ENCODE data around the gene CENATAC.
"Not testable (repeated sequence)": the region's sequence is repeated elsewhere in the genome, so short reads cannot be mapped to it uniquely, and the experiment has no call there.

Gene CENATAC

DNA sequence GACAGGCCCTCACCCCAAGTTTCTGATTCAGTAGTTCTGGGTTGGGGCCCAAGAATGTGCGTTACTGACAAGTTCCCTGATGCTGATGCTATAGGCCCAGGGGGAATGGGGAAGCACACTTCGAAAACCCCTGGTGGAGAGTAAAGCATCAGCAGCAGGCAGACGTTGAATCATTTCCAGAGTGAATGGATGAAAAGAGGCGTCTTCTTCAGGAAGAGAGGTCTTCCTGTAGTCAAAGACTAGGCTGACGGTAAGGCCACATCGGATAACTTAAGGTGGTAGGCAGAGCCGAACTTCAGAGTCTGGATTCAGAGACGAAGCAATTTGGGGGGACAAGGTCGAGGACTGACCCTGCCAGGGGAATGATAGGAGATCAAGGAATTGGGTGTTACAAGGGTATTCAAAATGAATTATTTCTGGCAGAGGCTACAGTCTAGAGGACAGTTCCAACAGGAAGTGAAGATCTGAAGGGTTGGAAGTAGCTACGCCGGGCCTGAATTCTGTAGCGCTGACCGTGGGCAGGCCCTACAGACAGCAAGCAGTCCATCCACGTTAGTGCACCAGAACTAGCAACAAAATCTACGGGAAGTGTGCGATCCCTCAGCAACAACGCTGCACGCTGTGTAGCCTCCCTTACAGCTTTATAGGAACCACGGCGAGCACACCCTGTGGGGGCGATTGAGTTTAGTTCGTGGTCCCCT, 862 bp upstream of the CENATAC start:
- no peak for DNase-seq (ENCODE audit: low read depth, low spot score)

DNA sequence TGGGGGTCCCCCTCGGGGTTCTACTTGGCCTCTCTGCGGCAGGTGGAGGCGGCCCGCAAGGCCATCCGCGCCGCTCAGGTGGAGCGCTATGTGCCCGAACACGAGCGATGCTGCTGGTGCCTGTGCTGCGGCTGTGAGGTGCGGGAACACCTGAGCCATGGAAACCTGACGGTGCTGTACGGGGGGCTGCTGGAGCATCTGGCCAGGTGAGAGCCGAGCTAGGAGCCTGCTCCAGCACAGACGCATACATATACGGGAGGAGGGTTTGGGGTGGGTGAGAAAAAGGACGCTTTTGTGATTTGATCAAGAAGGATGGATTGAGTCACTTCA, 415 bp downstream of the CENATAC start:
- DNase-seq (ENCODE audit: low read depth, low spot score), result no peak

DNA sequence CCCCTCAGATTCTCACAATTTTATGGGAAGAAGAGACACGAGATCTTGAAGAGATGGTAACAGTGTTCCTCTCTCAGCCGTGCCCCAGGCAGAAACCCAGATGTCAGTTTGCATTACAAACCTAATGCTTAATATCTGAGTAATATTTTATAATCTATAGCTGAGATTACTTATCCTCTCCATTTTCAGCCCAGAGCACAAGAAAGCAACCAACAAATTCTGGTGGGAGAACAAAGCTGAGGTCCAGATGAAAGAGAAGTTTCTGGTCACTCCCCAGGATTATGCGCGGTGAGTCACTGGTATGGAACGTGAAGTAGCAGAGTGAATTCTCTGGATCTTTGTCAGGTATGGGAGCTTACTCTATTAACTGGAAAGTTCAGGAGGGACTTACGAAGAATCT, 884 bp downstream of the CENATAC start:
- DNase-seq (ENCODE audit: low read depth, low spot score), result no peak

DNA sequence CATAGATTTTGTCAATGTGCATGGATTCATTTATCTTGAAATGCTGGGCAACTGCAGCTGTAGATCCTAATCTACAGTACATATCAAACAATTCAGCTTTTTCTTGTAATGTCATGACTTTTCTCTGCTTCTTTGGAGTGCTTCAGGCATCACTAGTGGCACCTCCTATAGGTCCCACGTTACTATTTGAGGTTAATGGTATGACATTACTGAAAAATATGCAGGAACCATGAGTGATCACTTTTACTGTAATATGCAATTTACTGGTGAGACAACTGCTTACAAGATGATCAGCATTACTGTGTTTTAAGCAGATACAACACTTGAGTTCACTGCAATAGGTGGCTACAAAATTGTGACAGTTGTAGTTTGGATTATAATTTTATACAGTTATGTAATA, 3.0 kb downstream of the CENATAC start:
- DNase-seq (ENCODE audit: low read depth, low spot score), result no peak

DNA sequence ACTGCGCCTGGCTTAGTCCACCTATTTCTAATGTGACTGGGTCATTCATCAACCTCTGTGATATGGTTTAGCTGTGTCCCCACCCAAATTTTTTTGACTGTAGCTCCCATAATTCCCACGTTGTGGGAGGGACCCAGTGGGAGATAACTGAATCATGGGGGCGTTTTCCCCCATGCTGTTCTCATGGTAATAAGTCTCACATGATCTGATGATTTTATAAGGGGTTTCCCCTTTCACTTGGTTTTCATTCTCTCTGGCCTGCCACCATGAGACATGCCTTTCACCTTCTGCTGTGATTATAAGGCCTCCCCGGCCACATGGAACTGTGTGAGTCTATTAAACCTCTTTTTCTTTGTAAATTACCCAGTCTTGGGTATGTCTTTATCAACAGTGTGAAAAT, 8.7 kb downstream of the CENATAC start:
- no peak for DNase-seq (ENCODE audit: low read depth, low spot score)

DNA sequence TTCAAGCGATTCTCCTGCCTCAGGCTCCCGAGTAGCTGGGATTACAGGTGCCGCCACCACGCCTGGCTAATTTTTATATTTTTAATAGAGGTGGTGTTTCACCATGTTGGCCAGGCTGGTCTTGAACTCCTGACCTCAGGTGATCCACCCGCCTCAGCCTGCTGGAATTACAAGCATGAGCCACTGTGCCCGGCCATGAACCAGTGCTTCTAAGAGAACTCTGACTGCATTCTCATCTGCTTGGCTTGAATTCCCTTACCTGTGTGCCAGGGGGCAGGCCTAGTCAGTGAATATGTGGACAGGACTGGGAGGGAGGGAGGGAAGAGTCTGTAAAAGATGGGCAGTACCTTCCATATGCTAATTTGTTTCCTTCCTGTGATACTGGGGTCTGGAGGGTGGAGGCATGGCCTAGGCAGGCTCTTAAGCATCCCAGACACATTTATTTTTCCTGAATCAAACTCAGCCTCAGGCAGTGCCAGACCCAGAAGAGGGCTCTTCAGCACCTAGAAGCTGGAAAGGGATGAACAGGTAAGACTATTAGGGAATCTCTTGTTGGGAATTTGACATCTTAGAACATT, 13.6 kb downstream of the CENATAC start:
- no peak for DNase-seq (ENCODE audit: low read depth, low spot score)

DNA sequence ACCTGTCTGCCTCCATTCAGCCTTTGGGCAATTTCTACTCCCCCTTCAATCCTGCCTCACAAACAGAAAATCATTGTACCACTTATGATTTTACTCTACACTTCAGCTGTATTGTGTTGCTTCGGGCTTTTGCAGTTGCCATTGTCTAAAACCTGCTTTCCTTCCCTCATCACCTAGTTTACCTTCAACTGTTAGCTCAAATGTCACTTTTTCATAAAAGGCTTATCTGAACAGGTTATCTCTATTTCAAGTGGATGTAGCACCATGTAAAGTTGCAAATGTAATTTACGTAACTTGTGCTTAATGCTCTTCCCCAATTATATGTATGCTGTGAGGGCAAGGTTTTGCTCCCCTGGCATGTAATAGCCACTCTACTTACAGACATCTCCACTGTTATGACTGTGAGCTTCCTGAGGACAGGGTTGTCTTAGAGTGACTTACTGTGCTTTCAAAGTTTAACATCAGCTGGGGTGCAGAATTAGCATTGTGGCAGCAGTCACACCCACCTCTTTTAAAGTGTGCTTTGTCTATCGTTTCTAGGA, 14.8 kb downstream of the CENATAC start:
- DNase-seq (ENCODE audit: low read depth, low spot score), result no peak

DNA sequence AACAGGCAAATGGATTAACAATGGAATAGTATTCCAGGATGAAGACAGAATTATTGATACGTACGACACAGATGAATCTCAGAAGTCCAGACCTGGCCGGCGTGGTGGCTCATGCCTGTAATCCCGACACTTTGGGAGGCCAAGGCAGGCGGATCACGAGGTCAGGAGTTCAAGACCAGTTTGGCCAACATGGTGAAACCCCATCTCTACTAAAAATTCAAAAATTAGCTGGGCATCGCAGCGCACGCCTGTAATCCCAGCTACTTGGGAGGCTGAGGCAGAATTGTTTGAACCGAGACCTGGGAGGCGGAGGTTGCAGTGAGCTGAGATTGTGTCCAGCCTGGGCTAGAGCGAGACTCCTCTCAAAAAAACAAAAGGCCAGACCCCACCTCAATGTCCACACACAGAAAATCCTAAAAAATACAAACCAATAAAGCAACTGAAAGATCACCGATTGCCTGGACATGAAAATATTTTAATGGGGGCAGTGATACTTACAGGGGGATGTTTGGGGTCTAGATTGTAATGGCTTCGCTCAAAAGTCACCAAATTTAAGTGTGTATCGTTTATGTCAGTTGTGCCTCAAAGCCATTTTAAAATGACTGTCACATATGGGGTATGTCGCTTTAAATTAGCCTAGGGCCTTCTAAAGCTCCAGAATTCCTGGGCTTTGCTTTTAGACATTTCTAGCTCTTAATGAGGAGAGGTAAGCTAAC, 16.4 kb downstream of the CENATAC start:
- no peak for DNase-seq (ENCODE audit: low read depth, low spot score)

DNA sequence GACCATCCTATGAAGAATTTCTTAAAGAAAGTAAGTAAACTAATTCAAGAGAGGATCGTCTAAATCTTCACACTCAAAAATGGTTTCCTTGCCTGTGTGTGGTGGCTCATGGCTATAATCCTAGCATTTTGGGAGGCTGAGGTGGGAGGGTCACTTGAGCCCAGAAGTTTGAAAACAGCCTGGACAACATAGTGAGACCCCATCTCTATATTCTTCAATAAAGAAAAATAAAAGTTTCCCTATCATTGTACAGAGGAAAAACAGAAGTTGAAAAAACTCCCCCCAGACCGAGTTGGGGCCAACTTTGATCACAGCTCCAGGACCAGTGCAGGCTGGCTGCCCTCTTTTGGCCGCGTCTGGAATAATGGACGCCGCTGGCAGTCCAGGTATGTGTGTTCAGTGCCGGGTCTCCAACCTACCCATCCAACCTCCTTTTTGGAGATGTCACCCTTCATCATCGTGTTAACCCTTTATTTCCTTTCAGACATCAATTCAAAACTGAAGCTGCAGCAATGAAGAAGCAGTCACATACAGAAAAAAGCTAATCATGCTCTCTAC, 17.2 kb downstream of the CENATAC start:
- DNase-seq (ENCODE audit: low read depth, low spot score), result no peak

DNA sequence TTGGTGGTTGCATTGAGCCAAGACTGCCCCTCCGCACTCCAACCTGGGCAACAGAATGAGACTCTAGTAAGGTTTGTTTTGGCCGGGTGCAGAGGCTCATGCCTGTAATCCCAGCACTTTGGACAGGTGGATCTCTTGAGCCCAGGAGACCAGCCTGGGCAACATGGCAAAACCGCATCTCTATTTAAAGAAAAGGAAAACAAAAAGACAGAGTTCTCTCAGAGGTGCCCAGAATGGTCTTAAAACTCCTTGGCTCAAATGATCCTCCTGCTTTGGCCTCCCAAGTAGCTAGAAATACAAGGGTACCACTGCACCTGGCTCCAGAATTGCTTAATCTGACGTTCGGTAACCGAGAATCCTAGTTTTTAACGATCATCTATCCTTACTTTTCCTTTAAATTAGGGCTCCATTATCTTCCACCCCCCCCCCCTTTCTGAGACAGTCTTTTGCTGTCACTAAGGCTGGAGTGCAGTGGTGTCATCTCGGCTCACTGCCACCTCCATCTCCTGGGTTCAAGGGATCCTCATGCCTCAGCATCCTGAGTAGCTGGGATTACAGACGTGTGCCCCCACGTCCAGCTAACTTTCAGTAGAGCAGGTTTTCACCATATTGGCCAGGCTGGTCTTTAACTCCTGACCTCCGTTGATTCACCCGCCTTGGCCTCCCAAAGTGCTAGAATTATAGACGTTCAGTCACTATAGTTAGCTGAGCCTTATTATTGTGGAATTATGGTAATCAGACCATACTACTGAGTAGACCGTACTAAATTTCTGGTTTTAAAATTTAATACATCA, 18.5 kb downstream of the CENATAC start:
- no peak for DNase-seq (ENCODE audit: low read depth, low spot score)

DNA sequence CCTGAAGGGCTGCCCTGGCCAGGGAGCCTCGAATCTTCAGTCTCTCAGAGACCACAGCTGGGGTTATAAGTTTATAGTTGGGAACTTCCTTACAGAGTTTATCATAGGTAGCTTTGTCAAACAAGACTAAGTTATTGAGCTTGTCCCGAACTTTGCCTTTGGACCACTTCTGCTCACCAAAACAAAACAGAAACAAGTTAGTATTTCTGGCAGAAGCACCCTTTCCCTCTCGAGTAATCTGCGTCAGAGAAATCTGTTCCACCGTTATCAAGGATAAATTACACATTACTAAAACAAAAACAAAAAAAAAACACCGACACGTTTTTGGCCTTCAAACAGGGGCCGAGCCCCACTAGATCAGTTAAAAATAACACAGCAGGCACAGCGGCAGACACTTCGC, 19.4 kb downstream of the CENATAC start:
- not testable (repeated sequence) for DNase-seq (ENCODE audit: low read depth, low spot score)

DNA sequence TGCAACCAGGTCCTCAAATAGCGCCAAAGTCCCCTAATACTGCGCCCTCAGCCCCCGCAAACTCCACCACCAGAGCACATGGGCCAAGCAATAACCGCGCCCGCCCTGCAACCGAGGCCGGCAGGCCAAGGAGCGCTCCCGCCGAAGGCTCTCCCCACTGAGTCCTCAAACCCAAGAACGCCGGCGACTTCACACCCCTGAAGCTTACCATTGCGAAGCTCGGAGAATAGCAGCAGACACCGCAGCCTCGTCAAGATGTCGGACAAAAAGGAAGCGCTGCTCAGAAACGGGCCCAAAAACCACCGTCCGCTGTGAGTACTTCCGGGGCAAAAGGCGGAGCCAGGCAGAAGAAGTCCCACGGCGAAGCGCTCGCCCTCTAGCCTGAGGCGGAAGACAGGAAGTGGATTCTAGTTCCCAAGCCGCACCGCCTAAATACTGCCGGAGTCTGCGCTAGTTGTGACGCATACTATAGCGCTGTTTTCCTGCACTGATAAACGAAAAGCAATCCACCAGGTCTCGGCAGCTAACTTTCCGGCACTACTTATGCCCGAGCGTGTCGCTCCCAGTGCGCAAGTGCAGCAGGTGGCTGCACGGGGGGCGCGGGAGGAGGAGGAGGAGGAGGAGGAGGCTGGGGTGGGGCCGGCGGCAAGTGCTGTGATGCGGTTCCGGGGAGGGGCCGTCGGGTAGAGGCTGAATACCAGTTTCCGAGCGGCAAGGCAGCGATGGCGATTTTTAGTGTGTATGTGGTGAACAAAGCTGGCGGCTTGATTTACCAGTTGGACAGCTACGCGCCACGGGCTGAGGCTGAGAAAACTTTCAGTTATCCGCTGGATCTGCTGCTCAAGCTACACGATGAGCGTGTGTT, 20.4 kb downstream of the CENATAC start, which contains the start of the genes RPS25 and TRAPPC4:
Gene RPS25 (minus strand): TSS at position 270 of the 865 bp plus-strand sequence. CDS start 59 bp downstream, at position 211.
Gene TRAPPC4 (plus strand): TSS at position 693 of the 865 bp plus-strand sequence. CDS start 30 bp downstream, at position 723.
- DNase-seq (ENCODE audit: low read depth, low spot score), result peak; percentile 85

DNA sequence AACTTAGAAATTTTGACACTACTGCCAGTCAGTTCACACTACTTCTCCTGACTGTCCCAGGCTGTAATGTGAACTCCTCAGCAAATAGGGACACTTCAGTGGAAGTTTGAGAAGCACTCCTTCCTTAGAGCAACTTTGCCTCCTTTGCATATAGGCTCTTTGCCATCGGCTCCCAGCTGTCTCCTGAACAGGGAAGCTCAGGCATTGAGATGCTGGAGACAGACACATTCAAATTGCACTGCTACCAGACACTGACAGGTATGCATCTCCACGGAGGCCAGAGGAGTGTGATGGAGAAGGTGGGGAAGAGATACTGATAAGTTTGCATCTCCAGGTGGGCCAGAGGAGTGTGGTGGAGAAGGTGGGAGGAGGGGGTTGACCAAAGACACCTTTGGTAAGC, 22.1 kb downstream of the CENATAC start:
- no peak for DNase-seq (ENCODE audit: low read depth, low spot score)

DNA sequence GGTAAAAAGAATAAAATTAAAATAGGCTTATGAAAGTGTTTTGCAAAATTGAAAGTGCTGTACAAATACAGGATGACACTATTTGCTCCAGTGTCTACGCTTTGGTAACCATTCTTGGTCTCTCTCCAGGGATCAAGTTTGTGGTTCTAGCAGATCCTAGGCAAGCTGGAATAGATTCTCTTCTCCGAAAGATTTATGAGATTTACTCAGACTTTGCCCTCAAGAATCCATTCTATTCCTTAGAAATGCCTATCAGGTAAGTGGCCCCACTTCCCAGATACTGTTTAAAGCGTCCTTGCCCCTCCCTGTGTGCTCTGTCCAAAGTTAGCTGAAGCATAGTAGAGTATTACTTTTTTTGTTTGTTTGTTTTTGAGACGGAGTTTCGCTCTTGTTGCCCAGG, 23.7 kb downstream of the CENATAC start:
- no peak for DNase-seq (ENCODE audit: low read depth, low spot score)

DNA sequence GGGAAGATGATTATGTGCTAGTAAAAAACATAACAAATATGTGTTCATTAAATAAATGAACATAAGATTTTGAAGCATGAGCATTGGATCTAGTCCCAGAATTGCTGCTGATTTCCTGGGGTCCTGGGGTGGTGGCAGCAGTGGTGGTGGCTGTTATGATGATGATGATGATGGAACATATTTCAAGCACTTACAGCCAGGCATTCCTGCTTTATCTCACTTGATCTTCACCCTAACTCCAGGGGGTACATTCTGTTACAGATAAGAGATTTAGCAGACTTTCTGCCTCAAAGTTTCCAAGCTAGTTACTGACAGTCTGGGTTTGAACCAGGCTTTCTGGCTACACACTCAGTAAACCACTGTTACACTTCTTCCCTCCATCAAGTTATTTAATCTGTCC, 25.8 kb downstream of the CENATAC start:
- no peak for DNase-seq (ENCODE audit: low read depth, low spot score)

DNA sequence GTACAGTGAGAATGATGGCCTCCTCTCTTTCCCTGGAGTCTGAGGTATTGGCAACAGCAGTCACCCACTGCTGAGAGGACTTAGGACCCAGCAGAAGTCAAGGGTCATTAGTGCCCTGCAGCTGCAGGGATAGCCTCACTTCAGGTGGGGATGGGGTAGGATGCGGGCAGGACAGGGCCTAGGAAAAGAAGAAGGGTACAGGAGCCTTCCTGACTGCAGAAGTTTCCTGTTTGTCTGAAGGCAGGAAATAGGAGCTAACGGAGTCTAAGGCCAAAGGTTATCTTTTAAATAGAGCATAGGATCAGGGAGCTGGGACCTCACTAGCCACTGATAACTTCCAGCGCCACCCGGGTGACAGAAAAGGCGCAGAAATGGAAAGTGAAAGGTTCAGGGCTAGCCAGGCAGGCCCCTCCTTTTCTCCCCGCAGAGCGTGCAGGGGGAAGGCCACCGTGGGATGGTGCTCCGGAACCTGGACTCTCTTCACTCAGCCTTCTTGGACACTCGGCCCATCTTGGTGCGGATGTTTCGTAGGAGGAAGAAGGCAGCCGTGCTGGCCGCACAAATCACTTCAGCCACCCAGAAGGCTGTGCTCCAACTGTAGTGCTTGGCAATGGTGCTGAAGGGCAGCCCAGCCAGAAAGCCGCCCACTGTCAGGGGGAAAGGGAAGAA, 26.6 kb downstream of the CENATAC start:
- DNase-seq (ENCODE audit: low read depth, low spot score), result no peak

DNA sequence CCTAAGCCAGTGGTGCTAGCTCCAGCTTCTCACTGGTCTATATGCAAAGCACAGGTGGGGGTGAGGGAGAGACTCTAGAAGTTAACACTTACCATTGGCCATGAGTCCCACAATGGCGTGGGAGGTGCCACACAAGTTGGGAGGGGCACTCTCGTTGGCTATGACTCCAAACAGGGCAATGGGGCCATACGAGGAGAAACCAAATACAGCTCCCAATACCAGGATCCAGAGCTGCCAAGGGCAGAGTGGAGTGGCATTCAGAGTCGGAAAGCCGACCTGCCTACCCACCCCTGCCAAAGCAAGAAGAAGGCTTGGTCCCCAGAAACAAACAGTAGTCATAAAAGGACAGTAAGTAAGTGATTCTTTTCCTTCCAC, 27.1 kb downstream of the CENATAC start:
- no peak for DNase-seq (ENCODE audit: low read depth, low spot score)

DNA sequence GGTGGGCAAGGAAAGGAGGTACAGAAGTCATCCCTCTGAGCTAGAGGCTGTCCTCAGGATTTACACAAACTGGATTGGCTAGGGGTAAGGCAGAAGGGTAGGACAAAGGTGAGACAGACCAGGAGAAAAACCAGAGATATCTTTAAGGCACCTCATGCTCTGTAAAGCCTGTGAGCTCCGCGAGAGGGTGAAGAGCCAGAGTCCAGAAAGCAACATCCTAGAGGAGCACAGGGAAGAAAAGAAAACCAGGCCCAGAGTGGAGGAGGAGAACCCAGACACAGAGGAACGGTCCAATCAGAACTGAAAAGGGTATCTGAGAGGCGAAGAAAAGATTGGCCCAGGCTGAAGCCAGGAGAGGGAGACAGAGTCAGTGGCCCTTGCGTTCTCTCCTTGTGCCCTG, 27.6 kb downstream of the CENATAC start:
- DNase-seq (ENCODE audit: low read depth, low spot score), result no peak

DNA sequence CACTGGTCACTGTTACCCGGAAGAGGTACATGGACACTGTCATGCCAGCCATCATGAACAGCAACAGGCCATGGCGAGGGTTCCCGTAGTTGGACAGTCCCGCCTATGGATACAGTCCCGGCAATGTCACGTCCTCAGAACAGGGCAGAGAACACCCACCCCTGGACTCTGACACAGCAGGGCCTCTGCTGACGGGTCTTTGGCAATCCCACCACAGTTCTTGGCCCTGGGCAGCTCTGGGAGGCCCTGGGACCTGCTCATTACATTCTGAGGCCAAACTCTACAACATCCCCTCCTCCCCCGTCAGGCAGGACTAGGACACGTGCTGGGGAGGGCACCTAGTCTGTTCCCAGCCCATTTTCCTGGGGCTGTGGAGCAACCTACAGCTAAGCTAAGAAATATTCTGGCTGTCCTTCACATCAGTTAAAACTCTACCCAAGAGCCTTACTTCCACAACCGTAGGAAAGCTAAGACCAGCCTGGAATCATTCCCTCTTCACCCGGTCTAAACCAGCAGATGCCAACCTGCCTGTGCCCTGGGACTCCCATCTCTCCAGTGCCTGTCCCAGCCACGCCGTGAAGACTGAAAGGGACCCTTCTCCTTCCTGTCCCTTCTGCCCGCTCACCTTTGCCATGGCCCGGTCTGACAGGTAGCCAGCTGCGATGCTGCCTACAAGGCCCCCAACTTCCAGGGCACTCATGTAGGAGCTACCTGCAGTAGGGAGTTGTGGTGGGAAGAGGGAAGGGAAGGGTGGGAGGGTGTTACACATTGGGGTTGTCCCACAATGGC, 28.2 kb downstream of the CENATAC start:
- DNase-seq (ENCODE audit: low read depth, low spot score), result no peak

Measured in smooth muscle cell of the brain vasculature (primary cell).